DOHH2 (cell line): ENCODE data around the gene TUBE1.

Experiments
- CTCF ChIP-seq: fragments of 200-600 bp; sonication (generic); IDR thresholded peaks from one replicate; pipeline ENCODE4 v1.5.1; 2014; ENCODE audit warnings: antibody characterized with exemption, mild to moderate bottlenecking, low read depth, low read length; ENCODE audit not compliant: poor library complexity, severe bottlenecking
- EZH2phosphoT487 ChIP-seq: fragments of 200-600 bp; sonication (generic); IDR thresholded peaks from 2 replicates; pipeline ENCODE4 v1.6.1; 2017; ENCODE audit warnings: borderline replicate concordance, mild to moderate bottlenecking, antibody characterized with exemption, low read length, moderate library complexity, mixed read lengths

- TF ChIP-seq CTCF (no peak), EZH2phosphoT487 (no peak)
Observed at GRCh38 chr6:112061605-112062004, 25.7 kb downstream of the TUBE1 start.
